Astrocyte (in vitro differentiated cells and primary cell): ENCODE data around the gene SMYD4. TPM values are rescaled to one million over a fixed set of nuclear protein-coding genes. Genes with fewer than 3 reads are reported as not detected.

Experiments
- DNase-seq: peaks from one replicate; pipeline ENCODE4 v3.0.0-alpha.2; 2010; ENCODE audit warnings: low read depth
- FAIRE-seq: peaks from 2 replicates; lab custom pipeline; 2011; peaks lifted over from hg19 to GRCh38; lab: Jason Lieb, UNC
- H2AFZ ChIP-seq: 2 replicates; pipeline ENCODE4 v1.6.0; 2012; ENCODE audit warnings: low read depth, low read length, inconsistent platforms
- H3K27ac ChIP-seq: 2 replicates; pipeline ENCODE4 v1.5.1; 2011; ENCODE audit warnings: low read depth, low read length, inconsistent platforms
- H3K27me3 ChIP-seq: 2 replicates; pipeline ENCODE4 v1.6.0; 2011; ENCODE audit warnings: low read length, inconsistent platforms; ENCODE audit not compliant: insufficient read depth
- H3K36me3 ChIP-seq: 2 replicates; pipeline ENCODE4 v1.5.1; 2011; ENCODE audit warnings: low read length, inconsistent platforms; ENCODE audit not compliant: insufficient read depth
- H3K4me1 ChIP-seq: 2 replicates; pipeline ENCODE4 v1.5.1; 2011; ENCODE audit warnings: low read length, inconsistent platforms; ENCODE audit not compliant: insufficient read depth
- H3K4me2 ChIP-seq: 2 replicates; pipeline ENCODE4 v1.6.0; 2012; ENCODE audit warnings: low read length, inconsistent platforms
- H3K4me3 ChIP-seq: 2 replicates; pipeline ENCODE4 v1.5.1; 2011; ENCODE audit warnings: low read depth, mild to moderate bottlenecking, low read length, inconsistent platforms; ENCODE audit not compliant: insufficient read depth
- H3K79me2 ChIP-seq: 2 replicates; pipeline ENCODE4 v1.6.0; 2012; ENCODE audit warnings: mild to moderate bottlenecking, low read length, inconsistent platforms; ENCODE audit not compliant: insufficient read depth
- H3K9ac ChIP-seq: 2 replicates; pipeline ENCODE4 v1.6.0; 2012; ENCODE audit warnings: mild to moderate bottlenecking, low read length, inconsistent platforms
- H3K9me3 ChIP-seq: 2 replicates; pipeline ENCODE4 v1.5.1; 2012; ENCODE audit warnings: low read depth, mild to moderate bottlenecking, low read length, inconsistent platforms; ENCODE audit not compliant: insufficient read depth
- H4K20me1 ChIP-seq: 2 replicates; pipeline ENCODE4 v1.6.0; 2012; ENCODE audit warnings: low read length, inconsistent platforms; ENCODE audit not compliant: insufficient read depth
- H3K27ac Mint-ChIP-seq: one replicate; pipeline ENCODE4 v1.8.0; 2021; ENCODE audit warnings: mild to moderate bottlenecking, mixed read lengths; ENCODE audit not compliant: unreplicated experiment
- H3K27me3 Mint-ChIP-seq: one replicate; pipeline ENCODE4 v1.8.0; 2021; ENCODE audit warnings: low read depth, mixed read lengths; ENCODE audit not compliant: unreplicated experiment
- H3K36me3 Mint-ChIP-seq: one replicate; pipeline ENCODE4 v1.8.0; 2021; ENCODE audit warnings: low read depth, mixed read lengths; ENCODE audit not compliant: unreplicated experiment
- H3K4me1 Mint-ChIP-seq: one replicate; pipeline ENCODE4 v1.8.0; 2021; ENCODE audit warnings: low read depth, mixed read lengths; ENCODE audit not compliant: unreplicated experiment
- H3K4me3 Mint-ChIP-seq: one replicate; pipeline ENCODE4 v1.8.0; 2021; ENCODE audit warnings: mild to moderate bottlenecking, moderate library complexity, mixed read lengths; ENCODE audit not compliant: unreplicated experiment
- H3K9me3 Mint-ChIP-seq: one replicate; pipeline ENCODE4 v1.8.0; 2021; ENCODE audit warnings: mild to moderate bottlenecking, mixed read lengths; ENCODE audit not compliant: unreplicated experiment
- CTCF ChIP-seq: IDR thresholded peaks from 2 replicates; pipeline ENCODE4 v1.5.1; 2011; ENCODE audit warnings: low read depth, mild to moderate bottlenecking, inconsistent platforms, low read length, moderate library complexity; ENCODE audit not compliant: insufficient read depth
- EZH2 ChIP-seq: IDR thresholded peaks from 2 replicates; pipeline ENCODE4 v1.6.1; 2012; ENCODE audit warnings: mild to moderate bottlenecking, low read length, inconsistent platforms; ENCODE audit not compliant: insufficient read depth
- total RNA-seq: library from RNA; stranded (reverse); gene quantifications from 2 replicates; pipeline ENCODE4 v1.2.1, GENCODE V29; 2021

SMYD4 gene
- total RNA-seq, 1 donor from 2014 or later: 10.7 TPM

DNA sequence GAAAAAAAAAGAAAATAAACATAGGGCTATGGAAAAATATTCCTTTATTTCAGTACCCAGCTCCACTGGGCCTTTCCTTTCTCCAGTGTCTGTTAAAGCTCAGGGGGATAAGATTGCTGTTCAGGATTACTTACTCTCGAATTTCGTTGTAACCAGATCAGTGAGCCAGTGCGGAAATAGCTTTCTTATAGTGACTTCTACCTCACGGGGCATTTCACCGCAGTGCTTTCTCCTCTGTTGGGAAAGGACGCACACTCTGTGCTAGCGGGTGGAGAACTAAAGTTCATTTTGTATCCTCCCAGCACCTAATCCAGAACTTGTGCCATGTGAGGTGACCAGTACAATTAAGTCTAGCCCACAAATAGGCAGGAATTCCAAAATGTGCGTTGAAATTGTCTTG, 38.4 kb upstream of the SMYD4 start:
- Histone ChIP-seq H3K79me2 (no peaks in the 10 kb centered on the region), H3K4me3 (no peak overlapping the region), H3K9me3 (no peaks in the 10 kb centered on the region), H3K9ac (no peak overlapping the region), H3K27me3 (no peaks in the 10 kb centered on the region), H3K27ac (no peak overlapping the region), H4K20me1 (no peaks in the 10 kb centered on the region), H3K36me3 (peaks cover 13% of the 10 kb centered on the region), H3K4me2 (no peak overlapping the region), H2AFZ (no peak overlapping the region), H3K4me1 (no peaks in the 10 kb centered on the region)
- DNase-seq (no peak), FAIRE-seq (no peak)
- TF ChIP-seq CTCF: no peak
- TF ChIP-seq EZH2: no peak
- Mint-ChIP-seq H3K27ac (no peak overlapping the region), H3K9me3 (no peaks in the 10 kb centered on the region), H3K36me3 (peaks cover 2% of the 10 kb centered on the region), H3K4me3 (no peak overlapping the region), H3K4me1 (no peaks in the 10 kb centered on the region), H3K27me3 (no peaks in the 10 kb centered on the region)

GRCh38 chr17:1867307-1867706, 37.6 kb upstream of the SMYD4 start:
- H3K4me3 ChIP-seq: no peak overlapping the region
- Mint-ChIP-seq H3K27me3 (no peaks in the 10 kb centered on the region), H3K4me1 (no peaks in the 10 kb centered on the region), H3K36me3 (peaks cover under 1% of the 10 kb centered on the region), H3K27ac (peak overlapping the region; percentile 75), H3K9me3 (no peaks in the 10 kb centered on the region), H3K4me3 (no peak overlapping the region)
- no peak for TF ChIP-seq CTCF
- no peak for TF ChIP-seq EZH2
- no peak overlapping the region for H2AFZ ChIP-seq
- FAIRE-seq (no peak), DNase-seq (no peak)
- H3K36me3 ChIP-seq: peaks cover 8% of the 10 kb centered on the region
- H3K4me1 ChIP-seq: no peaks in the 10 kb centered on the region
- H3K9ac ChIP-seq: no peak overlapping the region
- no peak overlapping the region for H3K27ac ChIP-seq
- H3K27me3 ChIP-seq: no peaks in the 10 kb centered on the region
- H4K20me1 ChIP-seq: no peaks in the 10 kb centered on the region
- H3K79me2 ChIP-seq: no peaks in the 10 kb centered on the region
- no peaks in the 10 kb centered on the region for H3K9me3 ChIP-seq
- no peak overlapping the region for H3K4me2 ChIP-seq

DNA sequence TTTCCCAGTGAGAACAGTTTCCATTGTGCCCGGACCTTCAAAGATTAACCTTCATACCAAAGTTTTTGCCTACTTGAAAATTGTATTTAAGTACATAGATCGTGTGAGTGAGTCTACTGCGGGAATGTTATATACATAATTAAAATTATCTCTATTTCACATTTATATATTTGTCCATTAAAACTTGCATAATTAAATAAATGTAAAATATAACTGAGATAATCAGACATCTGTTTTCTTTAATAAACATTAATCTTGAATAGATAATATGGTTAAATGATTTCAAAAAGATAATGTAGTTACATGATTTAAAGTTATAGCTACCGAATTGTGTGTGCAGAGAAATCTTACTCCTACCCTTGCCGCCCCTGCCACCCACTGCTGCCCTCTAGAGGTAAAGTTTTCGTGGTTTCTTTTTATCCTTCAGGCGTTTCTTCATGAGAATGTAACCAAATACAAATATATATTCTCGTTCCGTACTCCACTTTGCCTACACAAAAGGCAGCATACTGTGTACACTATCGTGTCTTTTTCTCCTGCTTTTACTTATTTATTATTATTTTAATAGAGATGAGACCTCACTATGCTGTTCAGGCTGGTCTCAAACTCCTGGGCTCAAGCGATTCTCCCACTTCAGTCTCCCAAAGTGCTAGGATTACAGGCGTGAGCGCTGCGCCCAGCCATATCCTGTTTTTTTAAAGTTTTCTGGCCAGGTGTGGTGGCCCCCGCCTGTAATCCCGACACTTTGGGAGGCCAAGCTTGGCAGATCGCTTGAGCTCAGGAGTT, 35.7 kb upstream of the SMYD4 start:
- H4K20me1 ChIP-seq: no peaks in the 10 kb centered on the region
- no peaks in the 10 kb centered on the region for H3K4me1 ChIP-seq
- H3K4me3 Mint-ChIP-seq: no peak overlapping the region
- TF ChIP-seq CTCF (no peak), EZH2 (no peak)
- no peak overlapping the region for H3K9ac ChIP-seq
- no peak for FAIRE-seq
- peaks cover 8% of the 10 kb centered on the region for H3K36me3 ChIP-seq
- H3K27ac Mint-ChIP-seq: no peak overlapping the region
- H3K9me3 ChIP-seq: no peaks in the 10 kb centered on the region
- H3K4me3 ChIP-seq: no peak overlapping the region
- H3K4me2 ChIP-seq: no peak overlapping the region
- no peak overlapping the region for H3K27ac ChIP-seq
- no peaks in the 10 kb centered on the region for H3K27me3 ChIP-seq
- H3K4me1 Mint-ChIP-seq: no peaks in the 10 kb centered on the region
- H2AFZ ChIP-seq: no peak overlapping the region
- H3K9me3 Mint-ChIP-seq: no peaks in the 10 kb centered on the region
- H3K36me3 Mint-ChIP-seq: peaks cover 11% of the 10 kb centered on the region
- DNase-seq: no peak
- no peaks in the 10 kb centered on the region for H3K79me2 ChIP-seq
- no peaks in the 10 kb centered on the region for H3K27me3 Mint-ChIP-seq
